MM.1S (cell line): ENCODE data around the gene ELOVL1.

Experiments used
- EZH2 ChIP-seq: fragments of 300-600 bp; sonication (generic); optimal IDR thresholded peaks from 2 replicates; pipeline ENCODE3; 2017; ENCODE audit warnings: low read depth, mild to moderate bottlenecking, antibody characterized with exemption, low read length, mixed read lengths
- EZH2phosphoT487 ChIP-seq: fragments of 300-600 bp; sonication (generic); IDR thresholded peaks from 2 replicates; pipeline ENCODE4 v1.6.1; 2018; ENCODE audit warnings: antibody characterized with exemption, low read length
- TF ChIP-seq, protein P1 (sequence below): fragments of 300-600 bp; sonication (generic); IDR thresholded peaks from 2 replicates; pipeline ENCODE4 v1.5.1; 2016; ENCODE audit warnings: antibody characterized with exemption, low read length, mixed read lengths

DNA sequence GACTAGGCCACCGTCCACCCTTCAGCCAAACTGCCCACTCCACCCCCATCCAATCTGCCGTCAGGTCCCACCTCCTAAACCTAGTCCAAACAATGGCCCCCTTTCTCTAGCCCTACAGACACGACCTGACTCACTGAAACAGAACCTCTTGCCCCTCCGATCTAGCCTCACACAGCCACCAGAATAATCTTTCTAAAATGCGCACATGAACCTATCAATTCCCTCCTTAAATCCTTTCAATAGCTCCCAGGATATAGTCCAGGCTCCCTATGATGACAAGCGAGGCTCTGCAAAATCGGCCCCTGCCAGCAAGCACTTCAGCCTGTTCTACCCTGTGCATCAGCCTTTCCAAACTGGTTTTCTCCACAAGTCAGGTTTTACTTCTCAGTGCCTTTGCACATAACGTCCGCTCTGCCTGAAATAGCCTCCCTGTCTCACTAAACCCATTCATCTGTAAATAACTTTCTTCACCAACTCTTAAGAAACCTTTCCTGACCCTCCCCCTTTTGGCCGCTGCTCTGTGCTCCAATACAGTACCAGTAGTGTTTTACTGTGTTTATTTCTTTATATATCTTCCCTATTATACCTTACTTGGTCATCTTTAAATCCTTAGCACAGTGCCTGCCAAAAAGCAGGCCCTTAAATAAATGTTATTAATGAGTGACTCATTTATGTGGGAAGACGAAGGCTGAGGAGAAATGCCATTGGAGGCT is 18.1 kb downstream of the ELOVL1 start:
- TF ChIP-seq EZH2phosphoT487 (no peak), EZH2 (no peak)
- TF ChIP-seq, protein P1, sequence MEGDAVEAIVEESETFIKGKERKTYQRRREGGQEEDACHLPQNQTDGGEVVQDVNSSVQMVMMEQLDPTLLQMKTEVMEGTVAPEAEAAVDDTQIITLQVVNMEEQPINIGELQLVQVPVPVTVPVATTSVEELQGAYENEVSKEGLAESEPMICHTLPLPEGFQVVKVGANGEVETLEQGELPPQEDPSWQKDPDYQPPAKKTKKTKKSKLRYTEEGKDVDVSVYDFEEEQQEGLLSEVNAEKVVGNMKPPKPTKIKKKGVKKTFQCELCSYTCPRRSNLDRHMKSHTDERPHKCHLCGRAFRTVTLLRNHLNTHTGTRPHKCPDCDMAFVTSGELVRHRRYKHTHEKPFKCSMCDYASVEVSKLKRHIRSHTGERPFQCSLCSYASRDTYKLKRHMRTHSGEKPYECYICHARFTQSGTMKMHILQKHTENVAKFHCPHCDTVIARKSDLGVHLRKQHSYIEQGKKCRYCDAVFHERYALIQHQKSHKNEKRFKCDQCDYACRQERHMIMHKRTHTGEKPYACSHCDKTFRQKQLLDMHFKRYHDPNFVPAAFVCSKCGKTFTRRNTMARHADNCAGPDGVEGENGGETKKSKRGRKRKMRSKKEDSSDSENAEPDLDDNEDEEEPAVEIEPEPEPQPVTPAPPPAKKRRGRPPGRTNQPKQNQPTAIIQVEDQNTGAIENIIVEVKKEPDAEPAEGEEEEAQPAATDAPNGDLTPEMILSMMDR = no peak
